Raji (cell line): Measurements from ENCODE around the gene NFX1.

Experiments
- POLR2A ChIP-seq: IDR thresholded peaks from 2 replicates; pipeline ENCODE4 v1.6.1; 2011; ENCODE audit warnings: low read depth, low read length, control low read depth; ENCODE audit not compliant: insufficient read depth

Gene NFX1

DNA sequence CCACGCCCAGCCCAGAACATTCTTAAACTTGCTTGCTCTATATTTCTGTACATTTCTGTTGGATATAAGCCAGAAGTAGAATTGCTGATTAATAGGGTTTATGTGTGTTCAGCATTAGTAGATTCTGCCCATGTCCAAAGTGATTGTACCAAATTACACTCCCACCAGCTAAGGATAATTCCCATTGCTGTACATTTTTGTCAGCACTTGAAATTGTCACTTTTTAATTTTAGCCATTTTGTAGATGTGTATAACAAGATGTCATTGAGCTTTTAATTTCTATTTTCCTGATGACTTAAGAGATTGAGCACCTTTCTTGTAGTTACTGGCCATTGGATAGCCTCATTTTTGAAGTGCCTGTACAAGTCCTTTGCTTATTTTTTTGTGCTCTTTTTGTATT, 65.6 kb downstream of the NFX1 start:
- TF ChIP-seq POLR2A: no peak

DNA sequence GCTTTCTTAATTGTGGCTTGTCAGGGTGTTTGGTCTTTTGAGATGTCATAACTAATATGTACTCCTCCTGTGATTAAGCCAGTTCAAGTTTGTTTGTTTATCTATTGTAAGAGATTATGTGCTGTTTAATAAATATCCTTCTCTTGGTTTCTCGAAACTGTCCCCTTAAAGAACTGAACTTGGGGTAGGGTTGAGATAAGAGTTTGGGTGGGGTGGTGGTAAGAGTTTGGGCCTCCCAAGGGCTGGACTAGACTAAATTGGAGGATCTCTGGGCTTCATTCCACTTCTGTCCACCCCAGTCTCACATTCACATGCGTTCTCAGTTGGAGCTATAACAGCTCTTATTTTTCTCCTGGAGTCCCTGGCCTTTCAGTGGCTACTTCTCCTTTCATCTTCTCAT, 73.8 kb downstream of the NFX1 start:
- TF ChIP-seq POLR2A: no peak

- TF ChIP-seq POLR2A: no peak
Measured at GRCh38 chr9:33366979-33367480, 76.7 kb downstream of the NFX1 start.

DNA sequence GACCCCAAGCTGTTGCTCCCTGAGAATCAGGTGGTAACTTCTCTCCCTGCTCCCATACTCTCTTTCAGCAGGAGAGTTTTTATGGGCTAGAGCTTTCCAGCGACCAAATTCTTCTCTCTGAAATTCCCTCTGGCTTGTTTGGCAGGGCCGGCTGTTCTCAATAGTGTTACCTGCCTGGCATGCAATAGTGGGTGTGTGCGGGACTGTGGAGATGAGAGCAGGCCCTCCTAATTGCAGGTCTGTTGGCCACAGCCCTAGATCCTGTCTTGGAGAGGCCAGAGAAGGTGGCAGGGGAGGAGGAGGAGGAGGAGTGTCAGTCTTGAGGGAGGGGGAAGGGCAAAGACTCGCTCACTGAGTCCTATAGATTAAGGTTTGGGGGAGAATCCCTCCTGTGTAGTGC, 82.6 kb downstream of the NFX1 start:
- no peak for TF ChIP-seq POLR2A

GRCh38 chr9:33374190-33374589, 83.9 kb downstream of the NFX1 start:
- TF ChIP-seq POLR2A: no peak

DNA sequence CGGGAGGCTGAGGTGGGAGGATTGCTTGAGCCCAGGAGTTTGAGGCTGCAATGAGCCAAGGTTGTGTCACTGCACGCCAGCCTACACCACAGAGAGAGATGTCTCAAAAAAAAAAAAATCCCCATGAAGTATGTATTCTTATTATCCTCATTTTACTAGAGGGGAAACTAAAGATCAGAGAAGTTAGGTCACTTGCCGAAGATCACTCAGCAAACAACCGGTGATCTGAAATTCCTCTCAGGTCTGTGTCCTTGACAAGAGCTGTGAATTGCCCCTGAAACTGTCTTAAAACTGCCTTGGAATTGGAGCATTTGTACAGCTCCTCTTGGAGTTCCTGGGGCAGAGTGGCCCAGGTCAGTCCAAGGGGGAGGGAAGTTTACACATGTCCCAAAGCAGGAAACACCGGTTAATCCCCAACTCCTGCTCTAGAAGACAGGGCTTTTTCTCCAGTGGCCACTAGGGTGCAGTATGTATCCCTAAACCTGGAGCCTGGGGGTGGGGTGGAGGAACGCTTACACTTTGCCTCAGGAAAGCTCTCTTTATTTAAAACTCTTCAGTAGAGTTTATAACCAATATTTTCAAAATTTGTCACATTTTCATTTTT, 84.4 kb downstream of the NFX1 start:
- no peak for TF ChIP-seq POLR2A

DNA sequence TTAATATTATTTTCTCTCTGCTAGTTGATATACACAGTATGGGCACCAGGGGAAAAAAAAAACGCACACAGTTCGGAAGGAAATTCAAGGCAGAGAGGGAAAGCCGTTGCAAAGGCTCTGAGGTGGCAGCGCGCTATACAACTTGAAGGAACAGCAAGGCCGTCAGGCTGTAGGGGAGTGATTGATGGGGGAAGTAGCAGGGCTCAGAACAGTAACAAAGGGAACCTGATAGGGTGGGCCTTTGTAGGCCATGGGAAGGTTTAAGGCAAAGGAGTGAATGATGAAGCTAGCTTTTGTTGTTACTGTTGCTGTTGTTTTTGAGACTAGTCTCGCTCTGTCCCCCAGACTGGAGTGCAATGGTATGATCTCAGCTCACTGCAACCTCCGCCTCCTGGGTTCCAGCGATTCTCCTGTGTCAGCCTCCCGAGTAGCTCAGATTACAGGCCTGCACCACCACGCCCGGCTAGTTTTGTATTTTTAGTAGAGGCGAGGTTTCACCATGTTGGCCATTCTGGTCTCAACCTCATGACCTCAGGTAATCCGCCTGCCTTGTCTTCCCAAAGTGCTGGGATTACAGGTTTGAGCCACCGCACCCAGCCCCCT, 85.0 kb downstream of the NFX1 start:
- no peak for TF ChIP-seq POLR2A

DNA sequence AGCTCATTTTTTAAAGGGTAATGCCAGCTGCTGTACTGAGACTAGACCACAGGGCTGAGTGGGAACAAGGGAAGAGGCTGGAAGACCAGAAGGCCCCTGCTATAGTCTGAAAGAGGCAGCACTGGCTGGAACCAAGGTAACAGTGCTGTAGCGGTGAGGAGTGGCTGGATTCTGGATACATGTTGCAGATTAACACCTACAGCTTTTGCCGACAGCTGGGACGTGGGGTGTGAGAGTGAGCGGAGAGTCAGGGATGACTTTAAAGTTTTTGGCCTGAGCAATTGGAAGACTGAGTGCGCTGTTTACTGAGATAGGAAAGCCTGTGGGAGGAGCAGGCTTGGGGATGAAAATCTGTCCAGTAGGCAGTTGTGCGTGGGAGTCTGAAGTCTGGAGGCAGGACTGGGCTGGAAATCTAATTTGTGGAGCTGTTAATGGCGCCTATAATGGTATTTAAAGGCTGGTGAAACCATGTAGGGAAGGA, 85.6 kb downstream of the NFX1 start:
- no peak for TF ChIP-seq POLR2A

- no peak for TF ChIP-seq POLR2A
Measured at GRCh38 chr9:33377089-33377715, 86.9 kb downstream of the NFX1 start.

DNA sequence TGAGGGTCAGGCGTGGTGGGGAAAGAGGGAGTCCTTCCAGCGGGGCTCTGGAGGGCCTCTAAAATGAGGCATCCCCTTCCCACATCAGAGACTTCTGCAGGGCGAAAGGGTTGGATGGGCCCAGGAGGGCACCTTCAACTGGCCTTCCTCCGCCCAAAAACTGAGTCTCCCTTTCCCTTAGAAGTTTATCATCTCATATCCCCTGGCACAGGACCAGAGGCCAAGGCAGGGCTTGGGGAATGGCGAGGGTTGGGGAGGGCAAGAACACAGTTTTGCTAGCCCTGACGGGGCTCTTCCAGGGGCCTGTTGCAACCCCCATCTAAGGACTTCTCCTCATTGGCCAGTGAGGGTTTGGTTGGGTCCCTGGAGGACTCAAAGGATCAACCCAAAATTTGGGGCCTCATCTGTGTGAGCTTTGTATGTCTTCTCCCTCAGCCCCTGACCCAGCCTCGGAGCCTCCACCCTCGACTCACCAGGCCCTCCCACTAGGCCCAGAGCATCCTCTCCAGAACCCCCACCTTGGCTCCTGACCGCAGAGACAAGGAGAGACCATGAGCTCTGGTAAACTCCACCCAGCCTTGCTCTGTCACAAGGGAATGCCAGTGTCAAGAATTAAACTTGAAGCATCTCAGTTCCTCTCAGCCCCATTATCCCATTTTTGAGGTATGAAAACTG, 87.9 kb downstream of the NFX1 start:
- TF ChIP-seq POLR2A: no peak

- TF ChIP-seq POLR2A: no peak
Measured at GRCh38 chr9:33379666-33380389, 89.5 kb downstream of the NFX1 start.

- no peak for TF ChIP-seq POLR2A
Measured at GRCh38 chr9:33380390-33381094, 90.2 kb downstream of the NFX1 start.

DNA sequence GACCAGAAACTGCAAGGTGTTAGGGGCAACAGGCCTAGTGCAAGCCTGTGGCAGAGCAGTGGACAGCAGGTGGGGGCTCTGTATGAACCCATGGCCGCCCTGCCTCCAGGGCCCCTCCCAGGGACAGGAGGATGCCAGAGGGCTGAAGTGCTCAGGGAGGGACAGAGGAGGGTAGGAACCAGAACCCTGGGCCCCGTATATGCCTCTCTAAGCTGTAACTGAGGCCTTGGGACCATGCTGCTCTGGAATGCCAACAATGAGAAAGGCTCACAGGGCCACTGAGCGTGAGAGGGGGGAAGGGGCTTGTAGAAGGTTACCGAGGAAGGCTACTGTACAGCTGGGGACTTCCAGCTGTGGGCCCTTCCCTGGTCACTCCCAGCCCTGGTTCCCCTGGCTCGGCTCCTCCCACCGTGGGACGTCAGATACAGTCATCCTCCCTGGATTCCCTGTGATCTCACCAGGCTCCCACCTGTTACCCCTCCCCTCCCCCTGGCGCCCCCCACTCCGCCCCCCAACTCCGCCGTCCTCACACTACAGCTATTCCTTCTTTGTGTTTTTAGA, 91.0 kb downstream of the NFX1 start:
- TF ChIP-seq POLR2A: no peak
